Measurements from ENCODE around the gene GBF1. TPM values are rescaled to one million over a fixed set of nuclear protein-coding genes. Genes with fewer than 3 reads are reported as not detected.

GBF1 gene
- total and polyA plus RNA-seq, 2 donors (not counting 1 experiment from before 2014, with no cell fraction given), result 20.8 to 39.3 TPM

DNA sequence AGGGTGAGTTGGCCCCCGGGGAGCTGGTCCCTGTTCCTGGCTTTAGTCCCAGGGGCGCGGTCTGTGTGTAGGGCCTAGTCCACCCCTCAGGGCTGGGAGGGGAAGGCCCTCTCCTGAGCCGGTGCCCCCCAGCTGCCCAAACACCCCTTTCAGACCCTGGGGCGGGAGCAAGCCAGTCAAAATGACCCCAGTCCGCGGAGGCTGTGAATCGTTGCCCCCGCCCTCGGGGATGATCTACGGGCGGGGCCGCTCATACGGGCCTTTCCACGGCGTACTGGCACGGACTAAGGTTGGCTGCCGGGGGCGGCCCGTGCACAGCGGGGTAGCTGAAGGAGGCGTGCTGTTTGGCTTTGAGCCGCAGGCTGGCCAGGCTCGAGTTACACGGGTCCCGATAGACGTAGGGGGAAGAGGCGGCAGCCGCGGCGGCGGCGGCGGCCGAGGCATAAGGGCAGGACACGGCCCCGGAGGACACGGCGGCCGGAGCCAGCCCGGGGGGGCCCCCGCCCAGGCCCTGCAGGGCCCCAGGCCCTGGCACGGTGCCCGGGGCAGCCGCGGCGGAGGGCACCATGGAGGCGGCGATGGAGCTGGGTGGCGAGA lies 15.0 kb upstream of the GBF1 start:
- Mint-ChIP-seq H3K4me3 (peak overlapping the region; percentile 90), H3K27ac (no peak overlapping the region), H3K4me1 (peaks cover 34% of the 10 kb centered on the region), H3K9me3 (ENCODE audit: insufficient read depth) (no peaks in the 10 kb centered on the region), H3K27me3 (peaks cover 66% of the 10 kb centered on the region)
- Histone ChIP-seq H3K27me3 (replicated peaks in 1 of 4; ENCODE audit: control extremely low read depth in 1 of 4, control insufficient read depth in 3 of 4, insufficient read depth in 4 of 4, low read length in 3 of 4) (peaks cover 0 to 74% (median 44%) of the 10 kb centered on the region in 4 experiments), H3K36me3 (replicated peaks in 1 of 2; ENCODE audit: control extremely low read depth in 1 of 2, control insufficient read depth in 1 of 2, extremely low read depth in 1 of 2, insufficient read depth in 2 of 2, low read length in 1 of 2) (no peaks in the 10 kb centered on the region), H3K4me3 (ENCODE audit: control extremely low read depth in 1 of 5, extremely low read depth in 1 of 5, insufficient read depth in 1 of 5, low read depth in 2 of 5, low read length in 4 of 5) (peak overlapping the region; percentile 5 to 69 (median 53)), H3K27ac (ENCODE audit: low read length in 2 of 2) (no peak overlapping the region), H3K79me2 (ENCODE audit: control insufficient read depth, insufficient read depth, low read length) (no peaks in the 10 kb centered on the region), H4K20me1 (ENCODE audit: control insufficient read depth, insufficient read depth, low read length, poor library complexity, severe bottlenecking) (no peaks in the 10 kb centered on the region), H3K4me1 (ENCODE audit: control insufficient read depth in 2 of 2, insufficient read depth in 2 of 2, low read length in 2 of 2) (peaks cover 32 to 38% of the 10 kb centered on the region in 2 donors), H2AFZ (ENCODE audit: insufficient read depth, low read depth, low read length, poor library complexity, severe bottlenecking) (peak overlapping the region; percentile 91), H3K9me3 (ENCODE audit: control extremely low read depth in 1 of 3, control insufficient read depth in 2 of 3, insufficient read depth in 1 of 3, low read length in 2 of 3) (peaks cover 0 to 23% (median 0%) of the 10 kb centered on the region in 3 donors), H3K4me2 (replicated peaks; ENCODE audit: low read depth, low read length, poor library complexity, severe bottlenecking) (peak overlapping the region; percentile 100), H3K9ac (ENCODE audit: low read length) (peak overlapping the region; percentile 69)
- TF ChIP-seq CTCF (IDR thresholded peaks at IDR 0.05) (no peak), EZH2 (IDR thresholded peaks at IDR 0.05; ENCODE audit: borderline replicate concordance, insufficient read depth, low read depth, low read length, poor library complexity, severe bottlenecking) (peak; percentile 80)
- intact Hi-C loops (cut with micrococcal nuclease), result loop anchor here (1.0 kb wide), 1 partner anchor 169 kb away; no protein-coding TSS in a partner anchor
- CTCF ChIA-PET, result interaction anchor here (0.6 to 11.2 kb wide), 42 partner anchors 10 to 486 kb away, joined by 3 to 391 read pairs (median 6); partner anchors contain the start of genes FBXL15, GBF1, NFKB2 and NOLC1
- POLR2A ChIA-PET, result interaction anchor here (0.6 to 2.0 kb wide), 4 partner anchors 11 to 354 kb away, joined by 3 to 9 read pairs (median 6); partner anchors contain the start of gene GBF1
- 1% methylated on average over 48 of the region's 50 CpGs for WGBS (ENCODE audit: insufficient coverage)
- no peak for ATAC-seq (ENCODE audit: low read depth)
- peak; percentile 59 for DNase-seq
